ENCODE measurements around the gene TMEM234. TPM values are rescaled to one million over a fixed set of nuclear protein-coding genes. Genes with fewer than 3 reads are reported as not detected.

The TMEM234 gene
- total and polyA plus RNA-seq, 2 of the 4 experiments (the other 2 are of a cell fraction) = 10.8 to 22.7 TPM

GRCh38 chr1:32187850-32188249 is 34.3 kb downstream of the TMEM234 start:
- DNase-seq (no peak), ATAC-seq (ENCODE audit: low read depth) (no peak)
- no peak overlapping the region for H3K4me2 ChIP-seq (ENCODE audit: low read depth, low read length)
- H2AFZ ChIP-seq (replicated peaks; ENCODE audit: low read length, poor library complexity) = no peak overlapping the region
- H3K36me3 ChIP-seq (ENCODE audit: control insufficient read depth, insufficient read depth, low read length) = peaks cover 77% of the 10 kb centered on the region
- H3K18ac ChIP-seq (ENCODE audit: low read depth, low read length) = no peak overlapping the region
- no peak overlapping the region for H3K9ac ChIP-seq (ENCODE audit: low read depth, low read length)
- intact Hi-C loops (cut with micrococcal nuclease) = no loop called here
- POLR2A ChIA-PET (ENCODE audit: unreplicated experiment) = no interaction called here
- H3K27me3 ChIP-seq (ENCODE audit: control insufficient read depth, insufficient read depth, low read length) = no peaks in the 10 kb centered on the region
- CTCF ChIA-PET = no interaction called here
- peaks cover 42 to 72% of the 10 kb centered on the region in 2 experiments for H3K79me1 ChIP-seq (ENCODE audit: low read depth in 1 of 2, low read length in 2 of 2)
- no peak overlapping the region for H4K5ac ChIP-seq (ENCODE audit: low read depth, low read length)
- H4K91ac ChIP-seq (ENCODE audit: insufficient read depth, low read depth, low read length) = no peak overlapping the region
- H2BK120ac ChIP-seq (ENCODE audit: low read depth, low read length) = no peak overlapping the region
- TF ChIP-seq MAFK (IDR thresholded peaks at IDR 0.05; ENCODE audit: low read depth, low read length) (no peak), USF2 (IDR thresholded peaks at IDR 0.05; ENCODE audit: low read depth, low read length) (no peak)
- in situ Hi-C loops (cut with MboI; ENCODE audit: low sequenced_read_pairs) = no loop called here
- H2AK9ac ChIP-seq (replicated peaks; ENCODE audit: low read depth, low read length, poor library complexity) = no peak overlapping the region
- no peaks in the 10 kb centered on the region for H3K9me3 ChIP-seq (ENCODE audit: control insufficient read depth, insufficient read depth, low read length)
- H3K4me1 ChIP-seq (ENCODE audit: control insufficient read depth, insufficient read depth, low read length) = peaks cover 11% of the 10 kb centered on the region
- H2BK15ac ChIP-seq (ENCODE audit: low read depth, low read length) = no peak overlapping the region
- BruUV-seq (replicated peaks) = no TSS peak
- peaks cover 49% of the 10 kb centered on the region for H4K20me1 ChIP-seq (ENCODE audit: insufficient read depth, low read length)
- H3K14ac ChIP-seq (replicated peaks; ENCODE audit: low read depth, low read length) = no peak overlapping the region
- H3K56ac ChIP-seq (ENCODE audit: extremely low read depth, insufficient read depth, low read length) = no peak overlapping the region
- H3K9me1 ChIP-seq (ENCODE audit: insufficient read depth, low read length) = peaks cover 14% of the 10 kb centered on the region; the same call in 1 of the 2 replicates
- no peak overlapping the region for H3K4ac ChIP-seq (ENCODE audit: low read depth, low read length)
- dilution Hi-C loops (cut with HindIII; ENCODE audit: low sequenced_read_pairs, unreplicated experiment) = no loop called here
- 92% methylated on average over 2 of the region's 9 CpGs; no CpG with 5 or more reads in 1 of the 2 experiments for WGBS, 2 experiments (ENCODE audit: extremely low coverage in 2 of 2, insufficient read length in 1 of 2)
- H4K8ac ChIP-seq (ENCODE audit: low read depth in 2 of 2, low read length in 2 of 2) = no peak overlapping the region
- no peak overlapping the region for H2AK5ac ChIP-seq (ENCODE audit: low read depth, low read length)
- H2BK5ac ChIP-seq (ENCODE audit: low read depth, low read length, poor library complexity, severe bottlenecking) = no peak overlapping the region
- H3K27ac ChIP-seq (ENCODE audit: insufficient read depth, low read length) = no peak overlapping the region
- no peak overlapping the region for H3K4me3 ChIP-seq (ENCODE audit: insufficient read depth, low read depth, low read length)
- no peak overlapping the region for H2BK20ac ChIP-seq (ENCODE audit: low read depth, low read length)
- H3K23ac ChIP-seq (ENCODE audit: low read depth, low read length) = no peak overlapping the region
